ENCODE data around the gene HINT3.
"Not testable (repeated sequence)": the region's sequence is repeated elsewhere in the genome, so short reads cannot be mapped to it uniquely, and the experiment has no call there.

DNA sequence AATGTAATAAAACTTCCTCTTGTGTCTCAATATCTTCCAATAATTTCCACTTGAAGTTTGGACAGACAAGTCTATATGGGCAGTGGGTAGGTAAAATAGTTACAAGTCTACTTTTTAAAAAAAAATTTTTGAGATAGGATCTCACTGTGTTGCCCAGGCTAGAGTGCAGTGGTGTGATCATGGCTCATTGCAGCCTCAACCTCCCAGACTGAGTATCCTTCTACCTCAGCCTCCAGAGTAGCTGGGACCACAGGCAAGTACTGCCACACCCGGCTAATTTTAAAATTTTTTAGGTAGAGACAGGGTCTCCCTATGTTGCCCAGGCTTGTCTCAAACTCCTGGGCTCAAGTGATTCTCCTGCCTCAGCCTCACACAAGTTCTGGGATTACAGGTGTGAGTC lies 15.9 kb downstream of the HINT3 start:
- TF ChIP-seq, protein P1, sequence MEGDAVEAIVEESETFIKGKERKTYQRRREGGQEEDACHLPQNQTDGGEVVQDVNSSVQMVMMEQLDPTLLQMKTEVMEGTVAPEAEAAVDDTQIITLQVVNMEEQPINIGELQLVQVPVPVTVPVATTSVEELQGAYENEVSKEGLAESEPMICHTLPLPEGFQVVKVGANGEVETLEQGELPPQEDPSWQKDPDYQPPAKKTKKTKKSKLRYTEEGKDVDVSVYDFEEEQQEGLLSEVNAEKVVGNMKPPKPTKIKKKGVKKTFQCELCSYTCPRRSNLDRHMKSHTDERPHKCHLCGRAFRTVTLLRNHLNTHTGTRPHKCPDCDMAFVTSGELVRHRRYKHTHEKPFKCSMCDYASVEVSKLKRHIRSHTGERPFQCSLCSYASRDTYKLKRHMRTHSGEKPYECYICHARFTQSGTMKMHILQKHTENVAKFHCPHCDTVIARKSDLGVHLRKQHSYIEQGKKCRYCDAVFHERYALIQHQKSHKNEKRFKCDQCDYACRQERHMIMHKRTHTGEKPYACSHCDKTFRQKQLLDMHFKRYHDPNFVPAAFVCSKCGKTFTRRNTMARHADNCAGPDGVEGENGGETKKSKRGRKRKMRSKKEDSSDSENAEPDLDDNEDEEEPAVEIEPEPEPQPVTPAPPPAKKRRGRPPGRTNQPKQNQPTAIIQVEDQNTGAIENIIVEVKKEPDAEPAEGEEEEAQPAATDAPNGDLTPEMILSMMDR (optimal IDR thresholded peaks at IDR 0.05 in 1 of 3, IDR thresholded peaks at IDR 0.05 in 1 of 3, conservative IDR thresholded peaks at IDR 0.05 in 1 of 3; ENCODE audit: extremely low read depth in 1 of 3, insufficient read depth in 2 of 3, low read length in 3 of 3): not testable (repeated sequence)
- not testable (repeated sequence) for TF ChIP-seq EZH2 (IDR thresholded peaks at IDR 0.05; ENCODE audit: low read length)

Data from keratinocyte (primary cell).